ENCODE measurements around the gene GNG4.

GRCh38 chr1:235679644-235680043, 30.1 kb upstream of the GNG4 start:
- TF ChIP-seq CTCF (IDR thresholded peaks at IDR 0.05) (no peak), POLR2A (IDR thresholded peaks at IDR 0.05) (no peak)

Measured in esophagus squamous epithelium (tissue), 4 donors.